HepG2 (cell line): ENCODE results near the gene NCAM2. TPM values are rescaled to one million over a fixed set of nuclear protein-coding genes. Genes with fewer than 3 reads are reported as not detected.

ENCODE experiments used
- ATAC-seq: fragments of 200-7000 bp; cut with Tn5 transposase; 3 replicates; pipeline ENCODE4 v1.9.1; 2020; ENCODE audit warnings: mild to moderate bottlenecking, moderate library complexity
- BruUV-seq: library from RNA; stranded (reverse); fragments of 400-500 nt; replicated peaks from 2 replicates; lab custom pipeline; 2021; lab: Mats Ljungman, UMichigan
- CTCF ChIA-PET: fragments of 300-600 bp; formaldehyde crosslinking; extraction: SDS; loops from one replicate; lab custom pipeline; 2021; ENCODE audit warnings: low total read pairs, inconsistent platforms, low intra/inter-chr PET ratio; lab: Yijun Ruan, JAX
- POLR2A ChIA-PET: fragments of 350-600 bp; sonication (Branson Sonifier 250); formaldehyde crosslinking; loops from one replicate; lab custom pipeline; 2020; ENCODE audit warnings: antibody characterized with exemption, inconsistent platforms; lab: Yijun Ruan, JAX
- DNase-seq: peaks from one replicate; pipeline ENCODE4 v3.0.0-alpha.2; 2015; ENCODE audit warnings: low spot score
- FAIRE-seq: peaks from 3 replicates; lab custom pipeline; 2011; peaks lifted over from hg19 to GRCh38; lab: Jason Lieb, UNC
- H2AFZ ChIP-seq: one replicate; pipeline ENCODE4 v1.6.1; 2011; ENCODE audit warnings: low read length, inconsistent platforms
- H3K27ac ChIP-seq: fragments of 300-600 bp; 3 replicates; pipeline ENCODE4 v1.8.0; 2011; ENCODE audit warnings: mixed run types, mild to moderate bottlenecking, mixed read lengths, low read length, inconsistent platforms; ENCODE audit not compliant: insufficient read depth; ENCODE audit errors: extremely low read length
- H3K27me3 ChIP-seq, 2 experiments: fragments of 200-600 bp in 1 of 2; 2 replicates in 1 of 2; 3 replicates in 1 of 2; pipeline versions ENCODE4 v1.6.0 to v1.8.0; 2011; ENCODE audit warnings: low read length in 2 of 2, mild to moderate bottlenecking in 2 of 2, moderate library complexity in 2 of 2, inconsistent platforms in 1 of 2; ENCODE audit not compliant: insufficient read depth in 2 of 2, control insufficient read depth in 1 of 2
- H3K36me3 ChIP-seq, 2 experiments: fragments of 200-600 bp in 1 of 2; replicated peaks in 1 of 2; 2 replicates in 1 of 2; 3 replicates in 1 of 2; pipeline versions ENCODE4 v1.5.1 to v1.8.0; 2011; ENCODE audit warnings: low read length in 2 of 2, inconsistent platforms in 1 of 2; ENCODE audit not compliant: insufficient read depth in 2 of 2, control insufficient read depth in 1 of 2
- H3K4me1 ChIP-seq: 2 replicates; pipeline ENCODE4 v1.5.1; 2012; ENCODE audit warnings: low read length, inconsistent platforms; ENCODE audit not compliant: insufficient read depth
- H3K4me2 ChIP-seq: 2 replicates; pipeline ENCODE4 v1.6.0; 2011; ENCODE audit warnings: low read depth, low read length, inconsistent platforms
- H3K4me3 ChIP-seq, 3 experiments: fragments of 200-600 bp in 1 of 3; sonication (generic), shearing (Covaris generic) in 1 of 3; replicated peaks in 1 of 3; 2 replicates each; pipeline ENCODE4 v1.5.1; 2011 to 2016; ENCODE audit warnings: low read length in 3 of 3, inconsistent platforms in 2 of 3, low read depth in 2 of 3, mild to moderate bottlenecking in 2 of 3, control low read depth in 1 of 3, mixed read lengths in 1 of 3; ENCODE audit not compliant: insufficient read depth in 1 of 3
- H3K79me2 ChIP-seq: one replicate; pipeline ENCODE4 v1.6.1; 2011; ENCODE audit warnings: low read length, inconsistent platforms; ENCODE audit not compliant: insufficient read depth
- H3K9ac ChIP-seq: 2 replicates; pipeline ENCODE4 v1.6.0; 2011; ENCODE audit warnings: mild to moderate bottlenecking, low read depth, low read length, inconsistent platforms; ENCODE audit not compliant: insufficient read depth
- H3K9me3 ChIP-seq: 2 replicates; pipeline ENCODE4 v1.5.1; 2012; ENCODE audit warnings: mild to moderate bottlenecking, low read length
- H4K20me1 ChIP-seq: 2 replicates; pipeline ENCODE4 v1.6.0; 2011; ENCODE audit warnings: inconsistent platforms, mild to moderate bottlenecking, low read length, moderate library complexity; ENCODE audit not compliant: insufficient read depth
- CBX1 ChIP-seq: IDR thresholded peaks from one replicate; pipeline ENCODE4 v1.6.1; 2016; ENCODE audit warnings: antibody characterized with exemption, low read depth
- EEA1 ChIP-seq: sonication (generic); formaldehyde crosslinking; IDR thresholded peaks from 2 replicates; pipeline ENCODE4 v1.5.1; 2020; ENCODE audit warnings: mild to moderate bottlenecking, missing genetic modification reagents, borderline replicate concordance
- ELF3 ChIP-seq: IDR thresholded peaks from 2 replicates; pipeline ENCODE4 v1.6.1; 2016; ENCODE audit warnings: missing genetic modification reagents, missing compliant biosample characterization
- HNRNPK ChIP-seq: fragments of 200-400 bp; formaldehyde crosslinking; IDR thresholded peaks from 2 replicates; pipeline ENCODE4 v1.6.1; 2018; ENCODE audit warnings: low read length, low read depth, moderate library complexity, mild to moderate bottlenecking; ENCODE audit not compliant: poor library complexity, severe bottlenecking
- MED8 ChIP-seq: sonication (generic); formaldehyde crosslinking; IDR thresholded peaks from 2 replicates; pipeline ENCODE4 v1.8.1; 2023; ENCODE audit warnings: mild to moderate bottlenecking, missing genetic modification reagents; ENCODE audit not compliant: insufficient replicate concordance
- PAF1 ChIP-seq: IDR thresholded peaks from 2 replicates; pipeline ENCODE4 v1.6.1; 2016; ENCODE audit warnings: missing genetic modification reagents, missing compliant biosample characterization
- SALL2 ChIP-seq: sonication (generic); formaldehyde crosslinking; IDR thresholded peaks from 2 replicates; pipeline ENCODE4 v1.8.1; 2023; ENCODE audit warnings: mild to moderate bottlenecking, missing genetic modification reagents, inconsistent platforms
- ZNF354B ChIP-seq: sonication (generic); formaldehyde crosslinking; IDR thresholded peaks from 2 replicates; pipeline ENCODE4 v1.8.0; 2022; ENCODE audit warnings: mild to moderate bottlenecking, missing genetic modification reagents
- WGBS: methylation state at CpG from one replicate; pipeline ENCODE4 v1.1.6; 2017; ENCODE audit warnings: low lambda C conversion rate; 5-methylcytosine and 5-hydroxymethylcytosine counted together
- in situ Hi-C: cut with HindIII; loops from 2 replicates; pipeline ENCODE4 v1.10.0; 2017; ENCODE audit warnings: low pct_unique_long_range_greater_than_20kb; ENCODE audit not compliant: extremely low pct_ligation_motif_present
- intact Hi-C: fragments of 100-400 bp; cut with micrococcal nuclease; formaldehyde crosslinking; loops from one replicate; pipeline ENCODE4 v1.10.0; 2022; ENCODE audit not compliant: unreplicated experiment
- polyA plus RNA-seq, 8 experiments: library from polyadenylated mRNA; depleted of rRNA in 3 of 8; stranded (reverse) in 7 of 8; unstranded in 1 of 8; fragments of >200 nt; fragmentation: Illumina TruSeq in 4 of 8; extraction: Trizol in 4 of 8; gene quantifications; 2 replicates each; pipeline versions ENCODE4 v1.2.1 to v1.2.3, GENCODE V29; 2011 to 2016; ENCODE audit warnings: low read depth in 4 of 8, missing spikeins in 1 of 8, mixed read lengths in 1 of 8; ENCODE audit not compliant: insufficient read depth in 1 of 8
- total RNA-seq, 5 experiments: library from RNA; depleted of rRNA; stranded (reverse); fragments of >200 nt; fragmentation: Illumina TruSeq; extraction: Trizol; gene quantifications; 2 replicates each; pipeline ENCODE4 v1.2.3, GENCODE V29; 2016; ENCODE audit warnings: low read depth in 1 of 5
- TF ChIP-seq, protein P1 (sequence below): sonication (generic); formaldehyde crosslinking; IDR thresholded peaks from 2 replicates; pipeline ENCODE4 v1.4.0; 2020; ENCODE audit warnings: missing genetic modification reagents
- TF ChIP-seq, protein P2 (sequence below): sonication (generic); formaldehyde crosslinking; IDR thresholded peaks from 2 replicates; pipeline ENCODE4 v1.4.0; 2020; ENCODE audit warnings: mild to moderate bottlenecking, missing genetic modification reagents, borderline replicate concordance

The NCAM2 gene
- total and polyA plus RNA-seq, 2 of the 13 experiments (the other 11 are each of a cell fraction or from before 2014, with no cell fraction given), result not detected

GRCh38 chr21:21109736-21110135 is 111.5 kb downstream of the NCAM2 start (continued):
- TF ChIP-seq ZNF354B (CRISPR knock-in tag) (no peak), CBX1 (no peak), PAF1 (CRISPR knock-in tag) (no peak)

DNA sequence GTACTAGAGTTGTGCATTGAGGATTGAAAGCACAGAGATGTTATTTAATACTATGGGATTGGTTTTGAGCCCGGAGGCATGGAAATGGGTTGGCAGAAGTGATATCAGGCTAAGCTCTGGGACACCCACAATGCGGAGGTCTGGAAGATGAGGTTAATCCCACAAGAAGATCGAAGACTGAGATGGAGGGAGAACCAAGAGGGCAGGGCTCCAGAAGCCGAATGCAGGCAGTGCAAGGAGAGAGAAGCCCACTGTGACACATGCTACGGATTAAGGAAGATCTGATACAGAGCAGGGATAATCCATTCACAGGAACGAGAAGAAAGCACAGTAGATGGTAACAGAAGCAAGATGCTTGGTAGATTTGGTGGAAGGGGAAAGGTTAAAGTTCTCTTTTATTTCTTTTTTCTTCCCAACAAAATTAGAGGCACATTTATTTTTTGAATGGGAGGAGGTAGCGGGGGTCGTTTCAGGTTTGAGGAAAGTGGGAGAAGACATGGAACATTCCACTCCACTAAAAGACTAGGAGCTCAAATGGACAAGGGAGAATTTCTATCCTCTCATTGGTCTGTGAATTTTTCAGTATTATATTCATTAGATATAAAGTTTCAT is 113.2 kb downstream of the NCAM2 start:
- no peak overlapping the region for H3K4me2 ChIP-seq
- no peaks in the 10 kb centered on the region for H4K20me1 ChIP-seq
- H3K9ac ChIP-seq, result no peak overlapping the region
- DNase-seq, result no peak
- no peaks in the 10 kb centered on the region for H3K36me3 ChIP-seq
- FAIRE-seq, result no peak
- H3K4me1 ChIP-seq, result no peaks in the 10 kb centered on the region
- ChIA-PET CTCF (no interaction called here), POLR2A (no interaction called here)
- no peaks in the 10 kb centered on the region for H3K27me3 ChIP-seq
- peaks cover 49% of the 10 kb centered on the region for H3K9me3 ChIP-seq
- no peak overlapping the region for H3K4me3 ChIP-seq
- in situ Hi-C loops, result no loop called here
- no TSS peak for BruUV-seq
- intact Hi-C loops, result no loop called here
- no peak overlapping the region for H3K27ac ChIP-seq
- no peak overlapping the region for H2AFZ ChIP-seq
- TF ChIP-seq ELF3 (CRISPR knock-in tag) (no peak), MED8 (CRISPR knock-in tag) (no peak), EEA1 (CRISPR knock-in tag) (no peak), SALL2 (CRISPR knock-in tag) (no peak)
- no peaks in the 10 kb centered on the region for H3K79me2 ChIP-seq
- WGBS, result 7% methylated on average over 8 of the region's 8 CpGs
- ATAC-seq, result no peak

- ATAC-seq (no peak), FAIRE-seq (no peak), DNase-seq (no peak)
- no peaks in the 10 kb centered on the region for H3K79me2 ChIP-seq
- in situ Hi-C loops, result no loop called here
- no peak overlapping the region for H3K4me2 ChIP-seq
- no peak overlapping the region for H3K27ac ChIP-seq
- H3K4me3 ChIP-seq, result no peak overlapping the region
- H3K27me3 ChIP-seq, result no peaks in the 10 kb centered on the region
- H2AFZ ChIP-seq, result no peak overlapping the region
- H3K9me3 ChIP-seq, result peaks cover 42% of the 10 kb centered on the region
- H3K4me1 ChIP-seq, result no peaks in the 10 kb centered on the region
- H3K9ac ChIP-seq, result no peak overlapping the region
- CTCF ChIA-PET, result no interaction called here
- BruUV-seq, result no TSS peak
- 49% methylated on average over 4 of the region's 4 CpGs for WGBS
- intact Hi-C loops, result no loop called here
- no peaks in the 10 kb centered on the region for H3K36me3 ChIP-seq
- no peaks in the 10 kb centered on the region for H4K20me1 ChIP-seq
- POLR2A ChIA-PET, result no interaction called here
- TF ChIP-seq HNRNPK, result no peak
- TF ChIP-seq, protein P1, sequence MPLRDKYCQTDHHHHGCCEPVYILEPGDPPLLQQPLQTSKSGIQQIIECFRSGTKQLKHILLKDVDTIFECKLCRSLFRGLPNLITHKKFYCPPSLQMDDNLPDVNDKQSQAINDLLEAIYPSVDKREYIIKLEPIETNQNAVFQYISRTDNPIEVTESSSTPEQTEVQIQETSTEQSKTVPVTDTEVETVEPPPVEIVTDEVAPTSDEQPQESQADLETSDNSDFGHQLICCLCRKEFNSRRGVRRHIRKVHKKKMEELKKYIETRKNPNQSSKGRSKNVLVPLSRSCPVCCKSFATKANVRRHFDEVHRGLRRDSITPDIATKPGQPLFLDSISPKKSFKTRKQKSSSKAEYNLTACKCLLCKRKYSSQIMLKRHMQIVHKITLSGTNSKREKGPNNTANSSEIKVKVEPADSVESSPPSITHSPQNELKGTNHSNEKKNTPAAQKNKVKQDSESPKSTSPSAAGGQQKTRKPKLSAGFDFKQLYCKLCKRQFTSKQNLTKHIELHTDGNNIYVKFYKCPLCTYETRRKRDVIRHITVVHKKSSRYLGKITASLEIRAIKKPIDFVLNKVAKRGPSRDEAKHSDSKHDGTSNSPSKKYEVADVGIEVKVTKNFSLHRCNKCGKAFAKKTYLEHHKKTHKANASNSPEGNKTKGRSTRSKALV (CRISPR knock-in tag), result no peak
- TF ChIP-seq, protein P2, sequence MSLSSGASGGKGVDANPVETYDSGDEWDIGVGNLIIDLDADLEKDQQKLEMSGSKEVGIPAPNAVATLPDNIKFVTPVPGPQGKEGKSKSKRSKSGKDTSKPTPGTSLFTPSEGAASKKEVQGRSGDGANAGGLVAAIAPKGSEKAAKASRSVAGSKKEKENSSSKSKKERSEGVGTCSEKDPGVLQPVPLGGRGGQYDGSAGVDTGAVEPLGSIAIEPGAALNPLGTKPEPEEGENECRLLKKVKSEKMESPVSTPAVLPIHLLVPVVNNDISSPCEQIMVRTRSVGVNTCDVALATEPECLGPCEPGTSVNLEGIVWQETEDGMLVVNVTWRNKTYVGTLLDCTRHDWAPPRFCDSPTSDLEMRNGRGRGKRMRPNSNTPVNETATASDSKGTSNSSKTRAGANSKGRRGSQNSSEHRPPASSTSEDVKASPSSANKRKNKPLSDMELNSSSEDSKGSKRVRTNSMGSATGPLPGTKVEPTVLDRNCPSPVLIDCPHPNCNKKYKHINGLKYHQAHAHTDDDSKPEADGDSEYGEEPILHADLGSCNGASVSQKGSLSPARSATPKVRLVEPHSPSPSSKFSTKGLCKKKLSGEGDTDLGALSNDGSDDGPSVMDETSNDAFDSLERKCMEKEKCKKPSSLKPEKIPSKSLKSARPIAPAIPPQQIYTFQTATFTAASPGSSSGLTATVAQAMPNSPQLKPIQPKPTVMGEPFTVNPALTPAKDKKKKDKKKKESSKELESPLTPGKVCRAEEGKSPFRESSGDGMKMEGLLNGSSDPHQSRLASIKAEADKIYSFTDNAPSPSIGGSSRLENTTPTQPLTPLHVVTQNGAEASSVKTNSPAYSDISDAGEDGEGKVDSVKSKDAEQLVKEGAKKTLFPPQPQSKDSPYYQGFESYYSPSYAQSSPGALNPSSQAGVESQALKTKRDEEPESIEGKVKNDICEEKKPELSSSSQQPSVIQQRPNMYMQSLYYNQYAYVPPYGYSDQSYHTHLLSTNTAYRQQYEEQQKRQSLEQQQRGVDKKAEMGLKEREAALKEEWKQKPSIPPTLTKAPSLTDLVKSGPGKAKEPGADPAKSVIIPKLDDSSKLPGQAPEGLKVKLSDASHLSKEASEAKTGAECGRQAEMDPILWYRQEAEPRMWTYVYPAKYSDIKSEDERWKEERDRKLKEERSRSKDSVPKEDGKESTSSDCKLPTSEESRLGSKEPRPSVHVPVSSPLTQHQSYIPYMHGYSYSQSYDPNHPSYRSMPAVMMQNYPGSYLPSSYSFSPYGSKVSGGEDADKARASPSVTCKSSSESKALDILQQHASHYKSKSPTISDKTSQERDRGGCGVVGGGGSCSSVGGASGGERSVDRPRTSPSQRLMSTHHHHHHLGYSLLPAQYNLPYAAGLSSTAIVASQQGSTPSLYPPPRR (CRISPR knock-in tag), result no peak
Measured at GRCh38 chr21:21114461-21114860, 116.3 kb downstream of the NCAM2 start.
